GF-D8 (cell line): Measurements from ENCODE around the gene KIF23.

ENCODE experiments used
- DNase-seq: peaks from one replicate; lab custom pipeline; 2025; lab: John Stamatoyannopoulos, UW

The KIF23 gene

DNA sequence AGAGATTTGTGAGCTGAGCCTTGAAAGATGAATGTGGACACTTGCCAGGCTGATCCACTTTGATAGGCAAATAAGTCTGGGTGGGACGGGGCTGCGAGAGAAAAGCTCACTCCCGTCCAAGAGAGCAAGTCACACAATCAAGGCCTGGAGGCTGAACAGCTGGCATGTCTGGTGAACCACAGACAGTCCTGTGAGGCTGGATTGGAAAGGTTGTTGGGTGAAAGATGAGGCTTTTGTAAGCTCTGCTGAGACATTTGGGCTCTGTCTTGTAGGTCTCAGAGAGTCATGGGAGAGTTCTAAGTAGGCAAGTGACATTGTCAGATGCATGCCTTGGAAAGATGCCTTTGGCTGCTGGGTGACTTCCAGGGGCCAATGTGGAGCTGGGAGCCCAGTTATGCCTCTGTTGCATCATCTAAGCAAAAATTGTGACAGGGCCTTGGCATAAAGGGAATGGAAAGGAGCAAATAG, 76.9 kb downstream of the KIF23 start:
- DNase-seq = no peak

DNA sequence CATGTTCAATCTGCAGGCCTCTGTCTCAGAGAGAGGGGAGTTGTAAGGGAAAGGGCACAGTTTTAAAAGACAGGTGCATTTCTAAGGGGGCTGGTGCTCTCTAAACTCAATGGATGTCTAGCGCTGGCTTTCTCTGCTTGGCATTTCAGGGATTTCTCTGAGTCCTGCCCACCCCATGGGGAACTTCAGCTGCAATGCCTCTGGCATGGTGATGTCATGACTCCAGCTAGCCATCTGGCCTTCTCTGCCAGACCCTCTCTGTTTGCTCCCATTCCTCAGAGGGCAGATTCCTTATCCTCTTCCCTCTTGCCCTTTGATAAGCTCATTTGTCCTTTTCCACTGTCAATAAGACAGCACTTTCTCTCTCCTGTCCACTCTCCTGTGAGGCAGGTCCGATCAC, 79.3 kb downstream of the KIF23 start:
- DNase-seq = no peak

DNA sequence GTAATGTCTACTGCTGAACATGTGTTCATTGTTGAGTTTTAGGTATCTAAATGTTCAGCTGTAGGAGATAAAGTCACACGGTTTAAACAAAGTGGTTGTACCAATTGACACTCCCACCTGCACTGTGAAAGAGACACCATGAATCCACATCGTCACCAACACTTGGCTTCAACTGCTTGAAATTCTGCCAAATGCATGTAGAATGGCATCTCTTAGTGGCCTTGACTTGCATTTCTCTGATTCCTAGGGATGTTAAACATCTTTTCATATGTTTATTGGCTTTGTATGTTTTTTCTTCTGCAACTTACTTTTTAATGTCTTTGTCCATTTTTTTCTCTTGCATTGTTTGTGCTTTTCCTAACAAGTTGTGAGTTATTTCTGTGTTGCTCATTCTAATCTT, 81.9 kb downstream of the KIF23 start:
- no peak for DNase-seq

DNA sequence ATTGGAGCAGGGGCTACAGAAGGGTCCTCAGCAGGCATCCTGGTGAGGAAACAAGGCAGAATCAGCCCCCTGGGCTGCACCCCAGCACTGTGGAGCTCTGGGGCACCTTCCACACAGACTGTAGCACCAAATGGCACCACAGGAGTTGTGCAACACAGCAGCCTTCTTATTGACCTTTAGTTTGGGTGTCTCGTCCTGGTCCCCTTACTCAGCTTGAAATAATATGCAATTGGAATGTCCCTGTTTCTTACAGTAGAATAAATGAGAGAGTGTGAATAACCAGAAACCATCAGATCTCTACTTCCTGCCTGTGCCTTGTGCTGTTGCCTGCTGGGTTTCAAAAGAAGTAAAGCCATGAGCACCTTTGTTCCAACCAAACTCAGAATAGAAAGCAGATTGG, 82.9 kb downstream of the KIF23 start:
- DNase-seq = no peak

DNA sequence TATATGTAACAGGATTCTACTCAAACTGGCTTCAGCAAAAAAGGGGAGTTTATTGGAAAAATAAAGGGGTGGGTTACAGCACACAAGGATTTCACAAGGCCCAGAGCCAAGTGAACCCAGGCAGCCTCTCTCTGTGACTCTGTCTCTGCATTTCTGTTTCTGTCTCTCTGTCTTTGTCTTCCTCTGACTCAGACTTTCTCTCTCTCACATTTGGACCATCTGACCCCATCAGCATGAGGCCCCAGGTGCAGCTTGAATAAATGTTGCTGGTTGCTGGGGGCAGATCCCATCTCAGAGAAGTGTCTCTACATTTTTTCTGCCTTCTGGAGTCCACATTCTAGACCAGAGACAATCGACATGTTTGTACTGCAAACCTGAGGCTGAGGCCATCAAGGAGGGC, 83.5 kb downstream of the KIF23 start:
- DNase-seq = no peak
